Glomerular visceral epithelial cell (primary cell): ENCODE results near the gene NEK4.
A peak's percentile ranks its signal among the peaks of the same experiment; 100 is the strongest.
"Not testable (repeated sequence)": the region's sequence is repeated elsewhere in the genome, so short reads cannot be mapped to it uniquely, and the experiment has no call there.

Experiments
- DNase-seq: peaks from one replicate; pipeline ENCODE4 v3.0.0-alpha.2; 2016; ENCODE audit errors: extremely low spot score

Gene NEK4

GRCh38 chr3:52731590-52731989 is 39.1 kb downstream of the NEK4 start:
- no peak for DNase-seq

GRCh38 chr3:52730681-52731080 is 40.1 kb downstream of the NEK4 start:
- DNase-seq = no peak

DNA sequence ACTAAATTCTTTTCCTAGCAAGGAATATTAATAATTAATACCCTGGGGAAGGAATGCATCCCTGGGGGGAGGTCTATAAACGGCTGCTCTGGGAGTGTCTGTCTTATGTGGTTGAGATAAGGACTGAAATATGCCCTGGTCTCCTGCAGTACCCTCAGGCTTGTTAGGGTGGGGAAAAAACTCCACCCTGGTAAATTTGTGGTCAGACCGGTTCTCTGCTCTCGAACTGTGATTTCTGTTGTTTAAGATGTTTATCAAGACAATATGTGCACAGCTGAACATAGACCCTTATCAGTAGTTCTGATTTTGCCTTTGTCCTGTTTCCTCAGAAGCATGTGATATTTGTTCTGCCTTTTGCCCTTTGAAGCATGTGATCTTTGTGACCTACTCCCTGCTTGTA is 42.0 kb downstream of the NEK4 start:
- DNase-seq = not testable (repeated sequence)

- DNase-seq = no peak
These were observed 46.2 kb downstream of the NEK4 start for GRCh38 chr3:52724511-52724910.

- DNase-seq = no peak
These were observed 46.8 kb downstream of the NEK4 start for GRCh38 chr3:52723935-52724334.

- no peak for DNase-seq
These were observed 48.2 kb downstream of the NEK4 start for GRCh38 chr3:52722491-52722890.

DNA sequence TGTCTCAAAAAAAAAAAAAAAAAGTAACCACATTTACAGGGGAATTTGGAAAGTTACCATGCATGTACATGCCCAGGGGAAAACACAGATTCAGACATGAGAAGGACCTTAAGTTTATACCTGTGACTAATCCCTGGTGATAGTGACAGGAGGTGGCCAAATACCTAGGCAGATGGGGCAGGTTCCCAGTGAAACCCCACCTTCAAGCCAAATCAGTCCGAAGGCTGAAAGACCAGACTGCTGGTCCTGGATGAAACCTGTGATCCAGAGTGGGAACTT is 49.1 kb downstream of the NEK4 start:
- no peak for DNase-seq

DNA sequence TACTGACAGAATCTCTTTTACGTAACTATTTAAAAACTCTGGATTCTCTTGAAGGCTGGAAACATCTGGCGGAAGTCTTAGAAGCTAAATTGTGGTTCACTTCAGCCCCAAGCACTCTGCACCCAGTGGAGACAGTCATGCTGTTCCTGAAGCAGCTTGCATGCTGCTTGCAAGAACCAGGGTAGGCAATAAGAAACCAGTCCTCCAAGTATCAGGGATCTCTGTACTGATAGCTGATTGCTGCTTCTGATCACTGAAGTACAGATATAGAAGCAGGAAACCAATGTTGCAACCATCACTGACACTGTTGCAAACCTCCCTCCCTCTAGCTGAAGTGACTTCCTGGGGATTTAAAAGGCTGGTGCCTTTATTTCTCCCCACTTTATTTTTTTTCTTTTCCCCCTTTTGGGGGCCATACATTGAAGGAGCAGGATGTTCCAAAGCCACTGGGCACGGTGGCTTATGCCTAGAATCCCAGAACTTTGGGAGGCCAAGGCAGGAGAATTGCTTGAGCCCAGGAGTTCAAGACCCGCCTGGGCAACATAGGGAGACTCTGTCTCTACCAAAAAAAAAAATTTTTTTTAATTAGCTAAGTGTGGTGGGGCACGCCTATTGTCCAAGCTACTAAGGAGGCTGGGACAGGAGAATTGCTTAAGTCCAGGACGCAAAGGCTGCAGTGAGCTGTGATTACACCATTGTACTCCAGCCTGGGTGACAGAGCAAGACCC is 49.6 kb downstream of the NEK4 start:
- DNase-seq = no peak

- DNase-seq = no peak
These were observed 51.1 kb downstream of the NEK4 start for GRCh38 chr3:52719618-52720017.

- no peak for DNase-seq
These were observed 54.9 kb downstream of the NEK4 start for GRCh38 chr3:52715714-52716305.

- no peak for DNase-seq
These were observed 56.1 kb downstream of the NEK4 start for GRCh38 chr3:52714335-52715302.

- no peak for DNase-seq
These were observed 58.2 kb downstream of the NEK4 start for GRCh38 chr3:52712291-52713212.

GRCh38 chr3:52710512-52710911 is 60.2 kb downstream of the NEK4 start:
- no peak for DNase-seq

- DNase-seq = no peak
These were observed 63.2 kb downstream of the NEK4 start for GRCh38 chr3:52707585-52707984.

DNA sequence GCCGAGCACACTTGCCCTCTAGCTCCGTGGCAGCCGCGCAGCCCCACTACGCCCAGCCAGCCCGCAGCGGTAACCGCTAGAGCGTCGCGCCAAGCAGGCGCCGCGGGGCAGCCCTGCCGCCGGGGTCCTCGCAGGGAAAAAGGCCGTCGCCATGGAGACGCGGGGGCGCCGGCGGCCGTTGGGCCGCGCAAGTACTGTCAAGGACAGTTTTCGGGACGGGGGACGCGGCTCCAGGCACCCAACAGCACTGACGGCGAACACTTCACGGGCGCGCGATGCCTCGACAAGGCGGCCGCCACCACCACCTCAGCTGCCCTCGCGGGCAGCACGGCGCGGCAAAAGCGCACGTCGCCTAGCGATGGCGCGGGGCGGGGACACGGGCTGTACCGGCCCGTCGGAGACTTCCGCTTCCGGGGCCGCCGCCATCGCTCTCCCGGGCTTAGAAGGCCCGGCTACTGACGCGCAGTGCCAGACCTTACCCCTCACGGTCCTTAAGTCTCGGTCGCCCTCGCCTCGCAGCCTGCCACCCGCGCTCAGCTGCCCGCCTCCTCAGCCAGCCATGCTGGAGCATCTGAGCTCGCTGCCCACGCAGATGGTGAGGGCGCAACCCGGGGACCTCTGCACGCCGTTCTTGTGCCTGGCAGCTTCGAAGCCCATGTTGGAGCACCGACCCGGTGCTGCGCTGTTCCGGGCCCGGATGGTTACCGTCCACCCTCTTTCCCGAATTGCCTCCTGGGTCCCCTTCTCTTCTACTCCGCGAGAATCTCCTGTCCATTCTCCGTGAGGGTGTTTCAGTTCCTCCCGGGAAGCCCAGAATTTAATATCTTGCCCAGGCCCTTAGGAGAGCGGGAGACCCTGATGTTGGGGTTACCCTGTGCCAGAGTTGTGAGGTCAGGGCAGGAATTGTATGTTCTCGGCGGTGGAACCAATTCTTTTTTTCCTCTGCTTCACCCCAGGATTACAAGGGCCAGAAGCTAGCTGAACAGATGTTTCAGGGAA is 64.8 kb downstream of the NEK4 start, which contains the start of the genes GLT8D1 and SPCS1:
GLT8D1 (minus strand) TSS at position 104 of the 999 bp plus-strand sequence. CDS start 5,331 bp downstream, outside the sequence.
SPCS1 (plus strand) TSS at position 419 of the 999 bp plus-strand sequence; CDS start at position 560, 141 bp downstream.
- peak; percentile 81 for DNase-seq

DNA sequence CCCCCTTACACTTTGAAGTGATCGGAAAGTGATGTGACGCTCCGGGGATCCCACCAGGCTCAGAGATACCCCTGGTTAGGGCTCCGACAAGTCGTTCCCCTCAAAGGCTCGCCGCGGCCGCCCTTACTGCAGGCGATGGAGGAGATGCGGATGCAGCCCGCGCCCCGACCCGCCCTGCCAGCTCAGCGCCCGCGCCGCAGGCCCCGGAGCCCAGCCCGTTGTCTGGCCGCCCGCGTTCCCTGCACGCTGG is 65.4 kb downstream of the NEK4 start:
- DNase-seq = no peak

DNA sequence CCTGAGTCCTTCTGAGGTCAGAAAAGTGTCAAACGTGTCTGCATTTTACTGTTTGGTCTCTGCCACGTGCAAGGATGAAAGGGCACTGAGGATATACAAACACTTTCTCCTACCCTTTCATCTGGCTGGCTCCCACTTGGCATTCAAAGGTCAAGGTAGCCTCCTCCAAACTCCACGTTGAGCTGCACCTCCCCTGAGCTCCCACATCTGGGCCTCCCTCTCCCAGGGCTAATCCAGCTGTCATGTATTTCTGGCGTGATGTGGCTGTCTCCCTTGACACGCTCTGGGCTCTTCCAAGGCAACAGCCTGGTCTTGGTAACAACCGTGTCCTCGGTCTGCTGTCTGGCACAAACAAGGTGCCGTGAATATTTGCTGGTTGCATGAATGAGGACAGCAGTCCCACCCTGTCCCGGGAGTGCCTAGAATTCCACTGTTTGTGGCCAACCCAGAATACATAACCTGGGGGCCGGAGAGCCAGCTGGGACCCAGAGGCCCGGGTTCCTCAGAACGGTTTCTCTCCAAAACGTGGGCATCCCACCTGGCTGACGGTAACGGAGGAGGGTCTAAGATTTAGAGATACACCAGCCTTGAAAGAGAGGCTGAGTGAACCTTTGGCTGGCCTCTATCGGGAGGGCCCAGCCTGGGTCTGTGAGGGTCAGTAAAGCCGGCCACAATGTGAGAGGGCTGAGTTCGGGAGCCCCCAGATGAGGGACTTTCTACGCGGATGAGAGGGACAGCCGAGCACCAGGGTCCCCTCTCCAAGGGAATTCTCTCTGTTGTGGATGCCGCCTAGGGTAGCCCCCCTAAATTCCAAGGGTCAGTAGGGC is 65.9 kb downstream of the NEK4 start:
- DNase-seq = peak; percentile 32

- DNase-seq = no peak
These were observed 67.4 kb downstream of the NEK4 start for GRCh38 chr3:52703341-52703740.

- DNase-seq = no peak
These were observed 73.1 kb downstream of the NEK4 start for GRCh38 chr3:52697632-52697965.
